ENCODE measurements around the gene NUP155. TPM values are rescaled to one million over a fixed set of nuclear protein-coding genes. Genes with fewer than 3 reads are reported as not detected.

Gene NUP155
- 36.1 and 38.2 TPM in 2 replicates for total RNA-seq

GRCh38 chr5:37370864-37371726, at the start of gene NUP155:
NUP155 (minus strand) TSS chr5:37371106; CDS start chr5:37370977, 129 bp downstream.

GRCh38 chr5:37379100-37379628, 8.3 kb upstream of the NUP155 start, which contains the start of gene WDR70:
WDR70 (plus strand) TSS chr5:37379318; CDS start chr5:37379368, 50 bp downstream.

GRCh38 chr5:37248970-37249814, 121.7 kb downstream of the NUP155 start, which contains the start of gene CPLANE1:
CPLANE1 (minus strand) TSS chr5:37249376; CDS start chr5:37247698, 1,678 bp downstream.

Small RNA genes within 50 kb of the gene (small RNA-seq; reads per million reads assigned to genes)
- gene RNU7-75P: not detected

Other genes with a start within 250 kb of the NUP155 start
- 52.9 and 53.7 TPM in 2 replicates for gene CPLANE1, start 121.7 kb downstream of the NUP155 start, total RNA-seq
- 28.9 and 31.9 TPM in 2 replicates for gene WDR70, start 8.2 kb upstream of the NUP155 start, total RNA-seq

Measured in articular chondrocyte of knee joint (primary cell).